Testis (tissue), 3 donors: ENCODE data around the gene COL23A1. TPM values are rescaled to one million over a fixed set of nuclear protein-coding genes. Genes with fewer than 3 reads are reported as not detected.

Experiments
- DNase-seq: peaks from one replicate; pipeline ENCODE4 v3.0.0-alpha.2; 2019
- H3K27ac ChIP-seq, 2 donors: fragments of 200-600 bp; sonication (generic); one replicate each; pipeline ENCODE4 v1.5.1; 2019
- H3K27me3 ChIP-seq: fragments of 200-600 bp; sonication (generic); one replicate; pipeline ENCODE4 v1.5.1; 2019
- H3K36me3 ChIP-seq: fragments of 200-600 bp; sonication (generic); one replicate; pipeline ENCODE4 v1.5.1; 2017; ENCODE audit warnings: low read depth; ENCODE audit errors: missing control alignments
- H3K4me1 ChIP-seq: fragments of 200-600 bp; sonication (generic); one replicate; pipeline ENCODE4 v1.5.1; 2019
- H3K4me3 ChIP-seq, 2 donors: fragments of 200-600 bp; sonication (generic); one replicate each; pipeline ENCODE4 v1.5.1; 2017 to 2019
- H3K9me3 ChIP-seq: fragments of 200-600 bp; sonication (generic); one replicate; pipeline ENCODE4 v1.5.1; 2017
- POLR2A ChIP-seq: fragments of 450-650 bp; IDR thresholded peaks from one replicate; pipeline ENCODE4 v1.6.1; 2017; ENCODE audit warnings: antibody characterized with exemption, mild to moderate bottlenecking, moderate library complexity
- WGBS, 2 donors: methylation state at CpG; one replicate each; pipeline ENCODE4 v1.1.5; 2018; 5-methylcytosine and 5-hydroxymethylcytosine counted together
- intact Hi-C: fragments of 100-400 bp; cut with DNase I; formaldehyde crosslinking; loops from one replicate; pipeline ENCODE4 v1.15.1; 2023; ENCODE audit warnings: low total_unique reads
- polyA plus RNA-seq: library from polyadenylated mRNA; stranded (reverse); fragments of 350-450 nt; fragmentation: Illumina TruSeq; extraction: RNeasy Lipid Tissue Mini Kit (QIAGEN cat#74804); gene quantifications from one replicate; pipeline ENCODE4 v1.2.3, GENCODE V29; 2014; ENCODE audit warnings: low read depth, low replicate concordance; ENCODE audit not compliant: insufficient read depth
- total RNA-seq, 2 donors: library from RNA; depleted of rRNA; stranded (reverse); fragments of >200 nt; gene quantifications; one replicate each; pipeline ENCODE4 v1.2.3, GENCODE V29; 2016
- TF ChIP-seq, protein P1 (sequence below), 3 experiments: fragments of 450-650 bp in 2 of 3; fragments of 200-600 bp in 1 of 3; sonication (generic) in 1 of 3; IDR thresholded peaks; one replicate each; pipeline ENCODE4 v1.5.1; 2016 to 2019; ENCODE audit warnings: antibody characterized with exemption in 3 of 3, mild to moderate bottlenecking in 2 of 3, moderate library complexity in 1 of 3

The COL23A1 gene
- total and polyA plus RNA-seq, 3 donors from 2014 or later = 4.3 to 5.5 (median 5.0) TPM

GRCh38 chr5:178363501-178364325 lies 226.5 kb downstream of the COL23A1 start:
- 90 to 92% methylated on average over 25 of the region's 25 CpGs for WGBS, 2 donors
- TF ChIP-seq POLR2A = no peak
- TF ChIP-seq, protein P1, sequence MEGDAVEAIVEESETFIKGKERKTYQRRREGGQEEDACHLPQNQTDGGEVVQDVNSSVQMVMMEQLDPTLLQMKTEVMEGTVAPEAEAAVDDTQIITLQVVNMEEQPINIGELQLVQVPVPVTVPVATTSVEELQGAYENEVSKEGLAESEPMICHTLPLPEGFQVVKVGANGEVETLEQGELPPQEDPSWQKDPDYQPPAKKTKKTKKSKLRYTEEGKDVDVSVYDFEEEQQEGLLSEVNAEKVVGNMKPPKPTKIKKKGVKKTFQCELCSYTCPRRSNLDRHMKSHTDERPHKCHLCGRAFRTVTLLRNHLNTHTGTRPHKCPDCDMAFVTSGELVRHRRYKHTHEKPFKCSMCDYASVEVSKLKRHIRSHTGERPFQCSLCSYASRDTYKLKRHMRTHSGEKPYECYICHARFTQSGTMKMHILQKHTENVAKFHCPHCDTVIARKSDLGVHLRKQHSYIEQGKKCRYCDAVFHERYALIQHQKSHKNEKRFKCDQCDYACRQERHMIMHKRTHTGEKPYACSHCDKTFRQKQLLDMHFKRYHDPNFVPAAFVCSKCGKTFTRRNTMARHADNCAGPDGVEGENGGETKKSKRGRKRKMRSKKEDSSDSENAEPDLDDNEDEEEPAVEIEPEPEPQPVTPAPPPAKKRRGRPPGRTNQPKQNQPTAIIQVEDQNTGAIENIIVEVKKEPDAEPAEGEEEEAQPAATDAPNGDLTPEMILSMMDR (IDR thresholded peaks at IDR 0.05) = no peak
- no peaks in the 10 kb centered on the region for H3K4me1 ChIP-seq
- DNase-seq = no peak
- no peaks in the 10 kb centered on the region for H3K36me3 ChIP-seq
- H3K9me3 ChIP-seq = no peaks in the 10 kb centered on the region
- no peak overlapping the region for H3K4me3 ChIP-seq
- intact Hi-C loops = no loop called here
- no peak overlapping the region for H3K27ac ChIP-seq
- H3K27me3 ChIP-seq = no peaks in the 10 kb centered on the region

- Histone ChIP-seq H3K27me3 (no peaks in the 10 kb centered on the region), H3K36me3 (no peaks in the 10 kb centered on the region), H3K4me1 (peaks cover 2% of the 10 kb centered on the region), H3K4me3 (no peak overlapping the region), H3K27ac (no peak overlapping the region), H3K9me3 (no peaks in the 10 kb centered on the region)
- intact Hi-C loops = no loop called here
- WGBS, 2 donors = 80 to 83% methylated on average over 9 to 19 of the region's 19 CpGs
- DNase-seq = no peak
- TF ChIP-seq, protein P1 (IDR thresholded peaks at IDR 0.05) = no peak
- no peak for TF ChIP-seq POLR2A
Observed at GRCh38 chr5:178361657-178362445, 228.3 kb downstream of the COL23A1 start.

DNA sequence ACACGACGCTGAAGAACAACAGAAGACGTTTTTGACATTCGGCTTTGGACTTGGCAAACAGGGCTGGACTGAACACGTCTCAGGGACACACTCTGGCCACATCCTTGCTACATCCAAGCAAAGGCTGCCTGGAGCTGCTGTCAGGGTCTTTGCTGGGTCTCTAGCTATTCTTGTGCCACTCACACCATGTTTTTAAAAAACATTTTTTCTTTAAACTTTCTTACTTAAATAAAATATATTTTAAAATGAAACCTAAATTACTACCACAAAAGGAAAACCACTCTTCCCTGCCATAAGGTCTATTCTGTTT lies 229.3 kb downstream of the COL23A1 start:
- TF ChIP-seq, protein P1 (IDR thresholded peaks at IDR 0.05) = no peak
- no peak for TF ChIP-seq POLR2A
- no peak for DNase-seq

DNA sequence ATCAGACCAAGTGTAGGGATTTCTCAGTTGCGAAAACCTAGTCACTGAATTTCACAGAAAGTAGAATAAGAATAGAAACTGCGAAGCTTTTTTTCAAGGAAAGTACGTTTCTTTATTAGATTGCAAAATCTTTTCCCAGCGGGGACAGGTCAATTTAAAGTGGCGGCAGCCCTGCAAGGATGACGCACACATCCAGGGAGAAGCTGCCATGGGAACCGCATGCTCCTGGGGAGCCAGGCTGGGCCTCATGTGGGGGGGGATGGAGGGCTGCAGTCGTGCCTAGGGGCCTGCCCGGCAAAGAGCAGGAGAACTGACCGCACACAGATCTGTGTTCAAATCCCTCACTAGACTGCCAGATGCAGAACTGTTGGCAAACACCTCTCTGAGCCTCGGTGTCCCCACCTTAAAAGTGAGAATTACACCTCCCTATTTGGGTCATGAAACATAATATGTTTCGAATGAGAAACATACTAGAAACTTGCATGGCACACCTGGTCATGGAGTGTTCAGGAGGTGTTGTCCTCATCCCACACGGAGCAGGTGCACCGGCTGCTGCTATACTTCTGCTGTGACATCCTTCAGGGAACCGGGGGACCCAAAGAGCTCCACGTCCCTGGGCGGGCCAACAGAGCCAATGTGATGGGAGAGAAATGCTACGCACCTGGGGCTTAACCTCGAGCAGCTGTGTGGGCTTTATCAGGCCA lies 229.8 kb downstream of the COL23A1 start:
- Histone ChIP-seq H3K4me1 (peaks cover 10% of the 10 kb centered on the region), H3K4me3 (no peak overlapping the region), H3K27me3 (no peaks in the 10 kb centered on the region), H3K36me3 (no peaks in the 10 kb centered on the region), H3K27ac (no peak overlapping the region), H3K9me3 (no peaks in the 10 kb centered on the region)
- 77 to 89% methylated on average over 17 to 19 of the region's 19 CpGs for WGBS, 2 donors
- intact Hi-C loops = no loop called here
- no peak for TF ChIP-seq POLR2A
- TF ChIP-seq, protein P1 (IDR thresholded peaks at IDR 0.05) = no peak
- DNase-seq = no peak

More for the DNA sequence above, 229.3 kb downstream of the COL23A1 start:
- H3K27ac ChIP-seq = no peak overlapping the region
- peaks cover 10% of the 10 kb centered on the region for H3K4me1 ChIP-seq
- H3K9me3 ChIP-seq = no peaks in the 10 kb centered on the region
- no peaks in the 10 kb centered on the region for H3K27me3 ChIP-seq
- no peaks in the 10 kb centered on the region for H3K36me3 ChIP-seq
- no peak overlapping the region for H3K4me3 ChIP-seq
- intact Hi-C loops = no loop called here
- 59 to 64% methylated on average over 5 of the region's 5 CpGs for WGBS, 2 donors
